HepG2 (cell line): ENCODE results near the gene CRIM1. TPM values are rescaled to one million over a fixed set of nuclear protein-coding genes. Genes with fewer than 3 reads are reported as not detected.

ENCODE experiments used
- ATAC-seq: fragments of 200-7000 bp; cut with Tn5 transposase; 3 replicates; pipeline ENCODE4 v1.9.1; 2020; ENCODE audit warnings: mild to moderate bottlenecking, moderate library complexity
- BruUV-seq: library from RNA; stranded (reverse); fragments of 400-500 nt; replicated peaks from 2 replicates; lab custom pipeline; 2021; lab: Mats Ljungman, UMichigan
- CTCF ChIA-PET: fragments of 300-600 bp; formaldehyde crosslinking; extraction: SDS; loops from one replicate; lab custom pipeline; 2021; ENCODE audit warnings: low total read pairs, inconsistent platforms, low intra/inter-chr PET ratio; lab: Yijun Ruan, JAX
- POLR2A ChIA-PET: fragments of 350-600 bp; sonication (Branson Sonifier 250); formaldehyde crosslinking; loops from one replicate; lab custom pipeline; 2020; ENCODE audit warnings: antibody characterized with exemption, inconsistent platforms; lab: Yijun Ruan, JAX
- DNase-seq: peaks from one replicate; pipeline ENCODE4 v3.0.0-alpha.2; 2015; ENCODE audit warnings: low spot score
- FAIRE-seq: peaks from 3 replicates; lab custom pipeline; 2011; peaks lifted over from hg19 to GRCh38; lab: Jason Lieb, UNC
- H2AFZ ChIP-seq: one replicate; pipeline ENCODE4 v1.6.1; 2011; ENCODE audit warnings: low read length, inconsistent platforms
- H3K27ac ChIP-seq: fragments of 300-600 bp; 3 replicates; pipeline ENCODE4 v1.8.0; 2011; ENCODE audit warnings: mixed run types, mild to moderate bottlenecking, mixed read lengths, low read length, inconsistent platforms; ENCODE audit not compliant: insufficient read depth; ENCODE audit errors: extremely low read length
- H3K27me3 ChIP-seq, 2 experiments: fragments of 200-600 bp in 1 of 2; 2 replicates in 1 of 2; 3 replicates in 1 of 2; pipeline versions ENCODE4 v1.6.0 to v1.8.0; 2011; ENCODE audit warnings: low read length in 2 of 2, mild to moderate bottlenecking in 2 of 2, moderate library complexity in 2 of 2, inconsistent platforms in 1 of 2; ENCODE audit not compliant: insufficient read depth in 2 of 2, control insufficient read depth in 1 of 2
- H3K36me3 ChIP-seq, 2 experiments: fragments of 200-600 bp in 1 of 2; replicated peaks in 1 of 2; 2 replicates in 1 of 2; 3 replicates in 1 of 2; pipeline versions ENCODE4 v1.5.1 to v1.8.0; 2011; ENCODE audit warnings: low read length in 2 of 2, inconsistent platforms in 1 of 2; ENCODE audit not compliant: insufficient read depth in 2 of 2, control insufficient read depth in 1 of 2
- H3K4me1 ChIP-seq: 2 replicates; pipeline ENCODE4 v1.5.1; 2012; ENCODE audit warnings: low read length, inconsistent platforms; ENCODE audit not compliant: insufficient read depth
- H3K4me2 ChIP-seq: 2 replicates; pipeline ENCODE4 v1.6.0; 2011; ENCODE audit warnings: low read depth, low read length, inconsistent platforms
- H3K4me3 ChIP-seq, 3 experiments: fragments of 200-600 bp in 1 of 3; sonication (generic), shearing (Covaris generic) in 1 of 3; replicated peaks in 1 of 3; 2 replicates each; pipeline ENCODE4 v1.5.1; 2011 to 2016; ENCODE audit warnings: low read length in 3 of 3, inconsistent platforms in 2 of 3, low read depth in 2 of 3, mild to moderate bottlenecking in 2 of 3, control low read depth in 1 of 3, mixed read lengths in 1 of 3; ENCODE audit not compliant: insufficient read depth in 1 of 3
- H3K79me2 ChIP-seq: one replicate; pipeline ENCODE4 v1.6.1; 2011; ENCODE audit warnings: low read length, inconsistent platforms; ENCODE audit not compliant: insufficient read depth
- H3K9ac ChIP-seq: 2 replicates; pipeline ENCODE4 v1.6.0; 2011; ENCODE audit warnings: mild to moderate bottlenecking, low read depth, low read length, inconsistent platforms; ENCODE audit not compliant: insufficient read depth
- H3K9me3 ChIP-seq: 2 replicates; pipeline ENCODE4 v1.5.1; 2012; ENCODE audit warnings: mild to moderate bottlenecking, low read length
- H4K20me1 ChIP-seq: 2 replicates; pipeline ENCODE4 v1.6.0; 2011; ENCODE audit warnings: inconsistent platforms, mild to moderate bottlenecking, low read length, moderate library complexity; ENCODE audit not compliant: insufficient read depth
- ATM ChIP-seq: fragments of 450-650 bp; IDR thresholded peaks from 2 replicates; pipeline ENCODE4 v1.7.1; 2017; ENCODE audit warnings: mild to moderate bottlenecking, borderline replicate concordance
- KDM2A ChIP-seq: sonication (generic); formaldehyde crosslinking; IDR thresholded peaks from 2 replicates; pipeline ENCODE4 v1.4.0; 2020; ENCODE audit warnings: low read depth, missing genetic modification reagents, borderline replicate concordance
- KDM5A ChIP-seq: fragments of 200-600 bp; sonication (generic); IDR thresholded peaks from 2 replicates; pipeline ENCODE4 v1.7.0; 2018; ENCODE audit warnings: antibody characterized with exemption, mild to moderate bottlenecking, low read length, borderline replicate concordance
- MAF1 ChIP-seq: sonication (generic); formaldehyde crosslinking; IDR thresholded peaks from 2 replicates; pipeline ENCODE4 v1.5.0; 2020; ENCODE audit warnings: missing genetic modification reagents, borderline replicate concordance
- RBM22 ChIP-seq: fragments of 200-400 bp; formaldehyde crosslinking; optimal IDR thresholded peaks from 2 replicates; pipeline ENCODE3; 2017; ENCODE audit warnings: mild to moderate bottlenecking, low read length, moderate library complexity
- RBM39 ChIP-seq: fragments of 200-400 bp; formaldehyde crosslinking; IDR thresholded peaks from one replicate; pipeline ENCODE4 v1.6.1; 2018; ENCODE audit warnings: antibody characterized with exemption, mild to moderate bottlenecking, low read depth, low read length; ENCODE audit not compliant: poor library complexity, severe bottlenecking
- SETDB1 ChIP-seq: sonication (generic); formaldehyde crosslinking; IDR thresholded peaks from 2 replicates; pipeline ENCODE4 v1.5.1; 2020; ENCODE audit warnings: missing genetic modification reagents, mild to moderate bottlenecking, borderline replicate concordance
- WGBS: methylation state at CpG from one replicate; pipeline ENCODE4 v1.1.6; 2017; ENCODE audit warnings: low lambda C conversion rate; 5-methylcytosine and 5-hydroxymethylcytosine counted together
- in situ Hi-C: cut with HindIII; loops from 2 replicates; pipeline ENCODE4 v1.10.0; 2017; ENCODE audit warnings: low pct_unique_long_range_greater_than_20kb; ENCODE audit not compliant: extremely low pct_ligation_motif_present
- intact Hi-C: fragments of 100-400 bp; cut with micrococcal nuclease; formaldehyde crosslinking; loops from one replicate; pipeline ENCODE4 v1.10.0; 2022; ENCODE audit not compliant: unreplicated experiment
- polyA plus RNA-seq, 8 experiments: library from polyadenylated mRNA; depleted of rRNA in 3 of 8; stranded (reverse) in 7 of 8; unstranded in 1 of 8; fragments of >200 nt; fragmentation: Illumina TruSeq in 4 of 8; extraction: Trizol in 4 of 8; gene quantifications; 2 replicates each; pipeline versions ENCODE4 v1.2.1 to v1.2.3, GENCODE V29; 2011 to 2016; ENCODE audit warnings: low read depth in 4 of 8, missing spikeins in 1 of 8, mixed read lengths in 1 of 8; ENCODE audit not compliant: insufficient read depth in 1 of 8
- total RNA-seq, 5 experiments: library from RNA; depleted of rRNA; stranded (reverse); fragments of >200 nt; fragmentation: Illumina TruSeq; extraction: Trizol; gene quantifications; 2 replicates each; pipeline ENCODE4 v1.2.3, GENCODE V29; 2016; ENCODE audit warnings: low read depth in 1 of 5
- TF ChIP-seq, protein P1 (sequence below): sonication (generic); formaldehyde crosslinking; IDR thresholded peaks from 2 replicates; pipeline ENCODE4 v1.5.1; 2020; ENCODE audit warnings: mild to moderate bottlenecking, moderate library complexity, missing genetic modification reagents
- TF ChIP-seq, protein P2 (sequence below): sonication (generic); formaldehyde crosslinking; IDR thresholded peaks from 2 replicates; pipeline ENCODE4 v1.4.0; 2020; ENCODE audit warnings: missing genetic modification reagents, low read depth, mild to moderate bottlenecking, borderline replicate concordance
- TF ChIP-seq, protein P3 (sequence below), 2 experiments: sonication (generic) in 1 of 2; formaldehyde crosslinking in 1 of 2; IDR thresholded peaks; 2 replicates each; pipeline versions ENCODE4 v1.4.0 to v1.6.1; 2018 to 2020; ENCODE audit warnings: missing genetic modification reagents in 2 of 2, borderline replicate concordance in 1 of 2, low read depth in 1 of 2, mild to moderate bottlenecking in 1 of 2, missing biosample characterization in 1 of 2

The CRIM1 gene
- total and polyA plus RNA-seq, 2 of the 13 experiments (the other 11 are each of a cell fraction or from before 2014, with no cell fraction given), result 39.1 to 69.9 TPM

DNA sequence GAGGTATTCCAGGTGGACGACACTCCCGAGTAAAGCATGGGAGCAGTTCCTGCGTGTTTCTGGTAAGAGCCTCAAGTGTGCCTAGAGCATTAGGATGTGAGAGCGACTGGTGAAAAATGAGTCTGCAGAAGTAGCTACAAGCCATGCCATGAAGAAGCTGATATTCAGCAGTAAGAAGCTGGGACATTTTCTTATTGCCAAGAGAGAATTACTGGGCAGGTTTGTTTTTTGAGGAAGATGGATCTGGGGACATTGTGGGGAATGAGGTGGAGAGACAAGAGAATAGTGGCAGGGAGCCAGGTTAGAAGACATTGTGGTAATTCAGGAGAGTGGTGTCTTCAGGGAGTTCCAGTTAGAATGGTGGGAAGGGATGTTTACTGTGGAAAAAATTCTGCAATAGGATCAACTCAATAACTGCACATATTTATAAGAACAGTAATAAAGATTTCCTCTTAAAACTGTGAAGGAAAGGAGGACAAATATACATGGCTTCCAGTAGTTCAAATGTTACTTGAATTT is 38.2 kb downstream of the CRIM1 start:
- in situ Hi-C loops (no loop called here), intact Hi-C loops (no loop called here)
- Histone ChIP-seq H3K9ac (no peak overlapping the region), H3K27me3 (no peaks in the 10 kb centered on the region), H3K36me3 (peaks cover 10 to 30% of the 10 kb centered on the region in 2 experiments; a peak in 4 of 5 replicates), H3K4me3 (no peak overlapping the region), H3K9me3 (no peaks in the 10 kb centered on the region), H3K27ac (no peak overlapping the region), H3K4me1 (peaks cover 31% of the 10 kb centered on the region), H3K79me2 (peaks cover 66% of the 10 kb centered on the region), H4K20me1 (peaks cover 4% of the 10 kb centered on the region; the same call in 1 of the 2 replicates), H3K4me2 (no peak overlapping the region)
- ATAC-seq (no peak), FAIRE-seq (no peak)
- POLR2A ChIA-PET, result interaction anchor here (1.2 kb wide), 1 partner anchor 39 kb away, joined by 3 read pairs; no protein-coding TSS in a partner anchor
- WGBS, result 95% methylated on average over 4 of the region's 4 CpGs
- CTCF ChIA-PET, result no interaction called here
- TF ChIP-seq MAF1 (CRISPR knock-in tag) (no peak), ATM (no peak), RBM22 (peak; percentile 23)
- TF ChIP-seq, all 625 proteins: peak for 1
- no peak for DNase-seq
- no TSS peak for BruUV-seq
- H2AFZ ChIP-seq, result no peak overlapping the region

DNA sequence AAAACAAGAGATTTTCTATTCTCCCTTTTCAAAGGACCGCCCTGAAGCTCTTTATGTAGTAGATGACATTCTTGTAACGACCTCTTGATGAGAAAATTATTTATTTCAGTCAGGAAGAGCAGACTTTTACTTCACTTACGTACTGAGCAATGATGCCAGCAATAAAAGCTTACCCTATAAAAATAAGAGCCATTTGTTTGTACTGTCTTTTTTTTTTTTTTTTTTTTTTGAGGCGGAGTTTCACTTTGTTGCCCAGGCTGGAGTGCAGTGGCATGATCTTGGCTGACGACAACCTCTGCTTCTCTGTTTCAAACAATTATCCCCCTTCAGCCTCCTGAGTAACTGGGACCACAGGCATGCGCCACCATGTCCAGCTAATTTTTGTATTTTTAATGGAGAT is 39.2 kb downstream of the CRIM1 start:
- H4K20me1 ChIP-seq, result peaks cover 4% of the 10 kb centered on the region; the same call in 1 of the 2 replicates
- H2AFZ ChIP-seq, result no peak overlapping the region
- no peak overlapping the region for H3K4me3 ChIP-seq
- peaks cover 64% of the 10 kb centered on the region for H3K79me2 ChIP-seq
- BruUV-seq, result no TSS peak
- ChIA-PET CTCF (no interaction called here), POLR2A (interaction anchor here (1.0 to 1.2 kb wide), 2 partner anchors 15 to 40 kb away, joined by 3 read pairs; no protein-coding TSS in a partner anchor)
- no peaks in the 10 kb centered on the region for H3K27me3 ChIP-seq
- DNase-seq (no peak), ATAC-seq (no peak), FAIRE-seq (no peak)
- peaks cover 8 to 30% of the 10 kb centered on the region in 2 experiments; a peak in 4 of 5 replicates for H3K36me3 ChIP-seq
- H3K27ac ChIP-seq, result no peak overlapping the region
- TF ChIP-seq, protein P1, sequence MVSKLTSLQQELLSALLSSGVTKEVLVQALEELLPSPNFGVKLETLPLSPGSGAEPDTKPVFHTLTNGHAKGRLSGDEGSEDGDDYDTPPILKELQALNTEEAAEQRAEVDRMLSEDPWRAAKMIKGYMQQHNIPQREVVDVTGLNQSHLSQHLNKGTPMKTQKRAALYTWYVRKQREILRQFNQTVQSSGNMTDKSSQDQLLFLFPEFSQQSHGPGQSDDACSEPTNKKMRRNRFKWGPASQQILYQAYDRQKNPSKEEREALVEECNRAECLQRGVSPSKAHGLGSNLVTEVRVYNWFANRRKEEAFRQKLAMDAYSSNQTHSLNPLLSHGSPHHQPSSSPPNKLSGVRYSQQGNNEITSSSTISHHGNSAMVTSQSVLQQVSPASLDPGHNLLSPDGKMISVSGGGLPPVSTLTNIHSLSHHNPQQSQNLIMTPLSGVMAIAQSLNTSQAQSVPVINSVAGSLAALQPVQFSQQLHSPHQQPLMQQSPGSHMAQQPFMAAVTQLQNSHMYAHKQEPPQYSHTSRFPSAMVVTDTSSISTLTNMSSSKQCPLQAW (CRISPR knock-in tag), result no peak
- TF ChIP-seq, protein P2, sequence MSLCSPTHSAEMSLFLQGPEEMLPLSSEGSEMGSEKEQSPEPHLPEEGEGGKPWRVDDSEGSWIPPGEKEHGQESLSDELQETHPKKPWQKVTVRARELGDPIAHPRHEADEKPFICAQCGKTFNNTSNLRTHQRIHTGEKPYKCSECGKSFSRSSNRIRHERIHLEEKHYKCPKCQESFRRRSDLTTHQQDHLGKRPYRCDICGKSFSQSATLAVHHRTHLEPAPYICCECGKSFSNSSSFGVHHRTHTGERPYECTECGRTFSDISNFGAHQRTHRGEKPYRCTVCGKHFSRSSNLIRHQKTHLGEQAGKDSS, result no peak
- TF ChIP-seq RBM39 (no peak), KDM2A (CRISPR knock-in tag) (no peak), SETDB1 (CRISPR knock-in tag) (no peak), KDM5A (no peak)
- TF ChIP-seq, protein P3, sequence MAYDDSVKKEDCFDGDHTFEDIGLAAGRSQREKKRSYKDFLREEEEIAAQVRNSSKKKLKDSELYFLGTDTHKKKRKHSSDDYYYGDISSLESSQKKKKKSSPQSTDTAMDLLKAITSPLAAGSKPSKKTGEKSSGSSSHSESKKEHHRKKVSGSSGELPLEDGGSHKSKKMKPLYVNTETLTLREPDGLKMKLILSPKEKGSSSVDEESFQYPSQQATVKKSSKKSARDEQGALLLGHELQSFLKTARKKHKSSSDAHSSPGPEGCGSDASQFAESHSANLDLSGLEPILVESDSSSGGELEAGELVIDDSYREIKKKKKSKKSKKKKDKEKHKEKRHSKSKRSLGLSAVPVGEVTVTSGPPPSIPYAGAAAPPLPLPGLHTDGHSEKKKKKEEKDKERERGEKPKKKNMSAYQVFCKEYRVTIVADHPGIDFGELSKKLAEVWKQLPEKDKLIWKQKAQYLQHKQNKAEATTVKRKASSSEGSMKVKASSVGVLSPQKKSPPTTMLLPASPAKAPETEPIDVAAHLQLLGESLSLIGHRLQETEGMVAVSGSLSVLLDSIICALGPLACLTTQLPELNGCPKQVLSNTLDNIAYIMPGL (CRISPR knock-in tag; IDR thresholded peaks at IDR 0.05; ENCODE audit: borderline replicate concordance in 1 of 2, low read depth in 1 of 2), result no peak
- intact Hi-C loops (loop anchor here (5.0 kb wide), 1 partner anchor 38 kb away; the partner anchor contains the start of gene CRIM1), in situ Hi-C loops (no loop called here)
- peaks cover 26% of the 10 kb centered on the region for H3K4me1 ChIP-seq
- H3K9me3 ChIP-seq, result no peaks in the 10 kb centered on the region
- 97% methylated on average over 6 of the region's 6 CpGs for WGBS
- H3K9ac ChIP-seq, result no peak overlapping the region
- H3K4me2 ChIP-seq, result no peak overlapping the region
